ENCODE measurements around the gene TARDBP.
A peak's percentile ranks its signal among the peaks of the same experiment; 100 is the strongest.
"Not testable (repeated sequence)": the region's sequence is repeated elsewhere in the genome, so short reads cannot be mapped to it uniquely, and the experiment has no call there.

Gene TARDBP

DNA sequence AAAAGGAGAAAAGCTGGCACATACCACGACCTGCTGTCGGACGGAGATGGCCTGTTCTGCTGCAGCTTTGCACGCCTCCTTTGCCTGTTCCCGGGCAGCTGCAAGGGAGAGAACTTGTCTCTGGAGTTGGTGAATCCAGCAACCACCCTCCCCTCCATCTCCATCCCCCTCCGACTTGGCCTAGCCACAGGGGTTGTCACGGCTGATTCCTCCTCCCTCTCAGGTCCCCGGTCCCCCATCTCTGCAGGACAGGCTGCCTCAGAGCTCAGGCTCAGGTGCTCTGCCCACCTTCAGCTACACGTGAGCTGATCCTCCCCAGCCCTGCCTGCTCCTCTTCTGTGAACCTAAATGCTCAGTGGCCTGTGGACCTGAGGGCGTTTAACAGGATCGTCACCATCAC lies 58.4 kb downstream of the TARDBP start:
- in situ Hi-C loops (cut with MboI; ENCODE audit: low pct_unique_long_range_greater_than_20kb, low sequenced_read_pairs): no loop called here
- no peak for DNase-seq

DNA sequence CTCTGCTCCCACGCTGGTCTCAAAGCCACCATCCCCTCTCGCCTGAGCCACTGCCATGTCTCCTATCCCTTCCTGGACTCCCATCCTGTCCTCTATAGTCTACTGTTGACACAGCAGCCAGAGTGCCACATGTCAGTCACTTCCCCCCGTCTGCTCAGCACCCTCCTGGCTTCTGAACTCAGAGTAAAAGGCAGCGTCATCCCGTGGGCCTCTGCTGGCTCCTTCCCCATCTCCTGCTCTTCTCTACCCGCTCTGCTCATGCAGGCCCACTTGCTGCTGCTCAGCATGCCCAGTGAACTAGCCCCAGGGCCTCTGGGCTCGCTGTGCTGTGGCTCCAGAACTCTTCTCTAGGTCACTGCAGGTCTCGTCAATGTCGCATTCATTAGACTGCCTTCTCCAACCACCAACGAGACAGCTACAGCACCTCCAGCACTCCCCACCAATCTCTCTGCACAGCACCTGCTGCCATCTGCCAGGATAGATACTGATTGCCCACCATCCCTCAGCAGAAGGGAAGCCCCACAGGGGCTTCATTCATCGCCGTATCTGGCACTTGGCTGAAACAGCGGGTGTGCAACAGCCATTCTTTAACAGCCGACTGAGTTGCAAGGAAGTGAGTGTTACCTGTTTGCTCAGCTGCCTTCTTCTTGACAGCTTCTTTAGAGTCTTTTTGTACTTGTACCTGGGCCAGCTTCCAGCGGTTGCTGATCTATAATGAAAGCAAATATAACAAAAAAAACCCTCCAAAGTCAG lies 59.2 kb downstream of the TARDBP start:
- DNase-seq: no peak
- in situ Hi-C loops (cut with MboI; ENCODE audit: low pct_unique_long_range_greater_than_20kb, low sequenced_read_pairs): no loop called here

DNA sequence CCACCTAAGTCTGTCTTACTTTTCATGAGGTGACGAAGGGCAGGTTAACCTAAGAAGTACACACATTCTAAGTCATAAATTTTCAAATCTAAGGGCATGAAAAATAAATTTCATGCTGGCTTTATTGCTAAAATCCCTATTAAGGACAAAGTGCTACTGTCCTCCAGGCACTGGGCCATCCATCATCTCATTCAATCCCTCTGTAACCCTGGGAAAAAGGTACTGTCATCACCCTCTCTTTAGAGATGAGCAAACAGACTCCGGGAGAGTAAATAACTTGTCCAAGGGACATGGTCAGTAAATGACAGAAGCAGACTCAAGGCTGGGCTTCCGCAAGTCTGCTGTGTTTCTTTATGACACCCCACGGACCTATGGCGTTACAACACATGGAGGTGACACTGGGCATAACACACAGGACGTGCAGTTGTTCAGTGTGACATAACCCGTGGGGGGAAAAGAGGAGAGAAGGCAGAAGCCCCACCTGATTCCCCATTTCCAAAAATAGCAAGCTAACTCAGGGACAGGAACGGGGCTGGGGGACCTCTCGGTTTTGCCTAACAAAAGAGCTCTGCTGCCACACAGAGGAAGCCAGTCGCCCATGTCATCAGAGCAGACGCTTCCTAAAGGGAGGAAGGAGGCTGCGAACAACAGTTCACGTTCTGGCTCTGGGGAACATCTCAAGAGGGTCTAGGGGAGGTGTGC lies 59.9 kb downstream of the TARDBP start:
- in situ Hi-C loops (cut with MboI; ENCODE audit: low pct_unique_long_range_greater_than_20kb, low sequenced_read_pairs): no loop called here
- DNase-seq: peak; percentile 12

DNA sequence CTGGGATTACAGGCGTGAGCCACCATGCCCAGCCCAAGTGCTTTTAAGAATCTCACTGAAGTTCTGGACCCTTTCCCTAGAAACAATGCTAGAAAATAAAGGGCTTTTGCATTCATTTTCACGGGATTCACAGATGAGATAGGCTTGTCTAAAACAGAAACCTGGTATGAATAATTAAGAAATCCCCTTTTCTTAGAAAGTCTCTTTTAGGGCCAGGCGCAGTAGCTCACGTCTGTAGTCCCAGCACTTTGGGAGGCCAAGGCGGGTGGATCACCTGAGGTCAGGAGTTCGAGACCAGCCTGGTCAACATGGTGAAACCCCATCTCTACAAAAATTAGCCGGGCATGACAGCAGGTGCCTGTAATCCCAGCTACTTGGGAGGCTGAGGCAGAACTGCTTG lies 60.9 kb downstream of the TARDBP start:
- in situ Hi-C loops (cut with MboI; ENCODE audit: low pct_unique_long_range_greater_than_20kb, low sequenced_read_pairs); DNase-seq: not testable (repeated sequence)
